Measurements from ENCODE around the gene CASP8AP2.
"Not testable (repeated sequence)": the region's sequence is repeated elsewhere in the genome, so short reads cannot be mapped to it uniquely, and the experiment has no call there.

CASP8AP2 gene

DNA sequence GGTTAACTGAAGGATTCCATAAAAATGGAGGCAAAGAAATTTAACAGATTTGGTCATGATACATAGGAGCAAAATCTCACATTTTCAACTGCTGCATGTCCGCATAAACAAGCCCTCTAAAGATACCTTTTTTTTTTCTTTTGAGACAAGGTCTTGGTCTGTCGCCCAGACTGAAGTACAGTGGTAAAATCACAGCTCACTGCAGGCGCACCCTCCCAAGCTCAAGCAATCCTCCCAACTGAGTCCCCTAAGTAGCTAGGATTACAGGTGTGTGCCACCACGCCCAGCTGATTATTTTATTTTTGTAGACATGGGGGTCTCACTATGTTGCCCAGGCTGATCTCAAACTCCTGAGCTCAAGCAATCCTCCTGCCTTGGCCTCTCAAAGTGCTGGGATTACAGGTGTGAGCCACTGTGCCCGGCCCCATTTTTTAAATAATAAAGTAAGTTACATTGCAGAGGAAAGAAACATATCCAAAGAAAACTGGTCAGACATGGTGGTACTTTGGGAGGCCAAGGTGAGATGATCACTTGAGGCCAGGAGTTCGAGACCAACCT, 23.8 kb upstream of the CASP8AP2 start:
- TF ChIP-seq ZNF70 (CRISPR knock-in tag; IDR thresholded peaks at IDR 0.05): no peak
- no peak for TF ChIP-seq POU6F1 (CRISPR knock-in tag; IDR thresholded peaks at IDR 0.05; ENCODE audit: borderline replicate concordance, low read depth)
- TF ChIP-seq OSR1 (CRISPR knock-in tag; IDR thresholded peaks at IDR 0.05): no peak
- TF ChIP-seq ZNF8 (CRISPR knock-in tag; IDR thresholded peaks at IDR 0.05): no peak
- TF ChIP-seq ZNF565 (CRISPR knock-in tag; conservative IDR thresholded peaks at IDR 0.05; ENCODE audit: low read depth): no peak
- no peak for TF ChIP-seq TOX (CRISPR knock-in tag; IDR thresholded peaks at IDR 0.05; ENCODE audit: borderline replicate concordance)
- no peak for TF ChIP-seq RARB (CRISPR knock-in tag; IDR thresholded peaks at IDR 0.05)
- TF ChIP-seq, protein P1, sequence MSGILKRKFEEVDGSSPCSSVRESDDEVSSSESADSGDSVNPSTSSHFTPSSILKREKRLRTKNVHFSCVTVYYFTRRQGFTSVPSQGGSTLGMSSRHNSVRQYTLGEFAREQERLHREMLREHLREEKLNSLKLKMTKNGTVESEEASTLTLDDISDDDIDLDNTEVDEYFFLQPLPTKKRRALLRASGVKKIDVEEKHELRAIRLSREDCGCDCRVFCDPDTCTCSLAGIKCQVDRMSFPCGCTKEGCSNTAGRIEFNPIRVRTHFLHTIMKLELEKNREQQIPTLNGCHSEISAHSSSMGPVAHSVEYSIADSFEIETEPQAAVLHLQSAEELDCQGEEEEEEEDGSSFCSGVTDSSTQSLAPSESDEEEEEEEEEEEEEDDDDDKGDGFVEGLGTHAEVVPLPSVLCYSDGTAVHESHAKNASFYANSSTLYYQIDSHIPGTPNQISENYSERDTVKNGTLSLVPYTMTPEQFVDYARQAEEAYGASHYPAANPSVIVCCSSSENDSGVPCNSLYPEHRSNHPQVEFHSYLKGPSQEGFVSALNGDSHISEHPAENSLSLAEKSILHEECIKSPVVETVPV (CRISPR knock-in tag; IDR thresholded peaks at IDR 0.05): no peak
- no peak for TF ChIP-seq SNAI2 (CRISPR knock-in tag; IDR thresholded peaks at IDR 0.05)
- TF ChIP-seq ARNTL (CRISPR knock-in tag; IDR thresholded peaks at IDR 0.05; ENCODE audit: borderline replicate concordance, low read depth): no peak
- no peak for TF ChIP-seq ESRRG (CRISPR knock-in tag; IDR thresholded peaks at IDR 0.05)
- TF ChIP-seq TCF4 (CRISPR knock-in tag; IDR thresholded peaks at IDR 0.05; ENCODE audit: borderline replicate concordance): no peak
- no peak for TF ChIP-seq ZFP3 (CRISPR knock-in tag; IDR thresholded peaks at IDR 0.05)
- TF ChIP-seq CSDC2 (CRISPR knock-in tag; IDR thresholded peaks at IDR 0.05): no peak
- TF ChIP-seq GLIS3 (CRISPR knock-in tag; IDR thresholded peaks at IDR 0.05): no peak
- TF ChIP-seq BACH2 (CRISPR knock-in tag; IDR thresholded peaks at IDR 0.05; ENCODE audit: borderline replicate concordance): no peak
- no peak for TF ChIP-seq ISL1 (CRISPR knock-in tag; IDR thresholded peaks at IDR 0.05)
- ATAC-seq: no peak

DNA sequence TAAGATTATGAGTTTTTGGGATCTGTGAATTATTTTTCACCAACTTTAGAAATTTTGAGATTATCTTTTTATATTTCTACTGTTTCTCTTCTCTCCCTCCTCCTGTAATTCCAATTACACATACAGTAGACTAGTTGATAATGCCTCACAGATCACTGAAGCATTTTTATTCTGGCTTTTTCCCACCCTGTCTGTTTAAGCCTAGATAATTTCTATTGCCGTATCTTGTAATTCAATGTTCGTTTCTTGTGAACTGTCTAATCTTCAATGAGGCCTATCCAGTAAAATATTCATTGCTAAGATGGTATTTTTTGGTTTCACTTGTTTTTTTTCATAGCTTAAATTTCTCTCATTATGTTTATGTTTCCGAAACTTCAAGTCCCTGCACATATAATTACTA, 22.1 kb upstream of the CASP8AP2 start:
- TF ChIP-seq GLIS3 (CRISPR knock-in tag; IDR thresholded peaks at IDR 0.05) (no peak), ARNTL (CRISPR knock-in tag; IDR thresholded peaks at IDR 0.05; ENCODE audit: borderline replicate concordance, low read depth) (no peak), POU6F1 (CRISPR knock-in tag; IDR thresholded peaks at IDR 0.05; ENCODE audit: borderline replicate concordance, low read depth) (no peak)
- no peak for ATAC-seq

DNA sequence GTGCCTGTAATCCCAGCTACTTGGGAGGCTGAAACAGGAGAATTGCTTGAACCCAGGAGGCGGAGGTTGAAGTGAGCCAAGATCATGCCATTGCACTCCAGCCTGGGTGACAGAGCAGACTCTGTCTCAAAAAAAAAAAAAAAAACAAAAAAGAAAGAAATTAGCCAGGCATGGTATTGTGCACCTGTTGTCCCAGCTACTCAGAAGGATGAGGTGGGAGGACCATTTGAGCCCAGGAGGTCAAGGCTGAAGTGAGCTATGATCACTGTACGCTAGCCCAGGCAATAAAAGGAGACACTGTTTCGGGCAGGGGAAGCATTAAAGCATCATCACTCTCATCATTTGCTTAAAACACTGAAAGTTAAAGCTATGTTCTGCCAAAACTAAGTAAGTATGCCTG, 16.3 kb upstream of the CASP8AP2 start:
- not testable (repeated sequence) for ATAC-seq

- TF ChIP-seq, protein P2, sequence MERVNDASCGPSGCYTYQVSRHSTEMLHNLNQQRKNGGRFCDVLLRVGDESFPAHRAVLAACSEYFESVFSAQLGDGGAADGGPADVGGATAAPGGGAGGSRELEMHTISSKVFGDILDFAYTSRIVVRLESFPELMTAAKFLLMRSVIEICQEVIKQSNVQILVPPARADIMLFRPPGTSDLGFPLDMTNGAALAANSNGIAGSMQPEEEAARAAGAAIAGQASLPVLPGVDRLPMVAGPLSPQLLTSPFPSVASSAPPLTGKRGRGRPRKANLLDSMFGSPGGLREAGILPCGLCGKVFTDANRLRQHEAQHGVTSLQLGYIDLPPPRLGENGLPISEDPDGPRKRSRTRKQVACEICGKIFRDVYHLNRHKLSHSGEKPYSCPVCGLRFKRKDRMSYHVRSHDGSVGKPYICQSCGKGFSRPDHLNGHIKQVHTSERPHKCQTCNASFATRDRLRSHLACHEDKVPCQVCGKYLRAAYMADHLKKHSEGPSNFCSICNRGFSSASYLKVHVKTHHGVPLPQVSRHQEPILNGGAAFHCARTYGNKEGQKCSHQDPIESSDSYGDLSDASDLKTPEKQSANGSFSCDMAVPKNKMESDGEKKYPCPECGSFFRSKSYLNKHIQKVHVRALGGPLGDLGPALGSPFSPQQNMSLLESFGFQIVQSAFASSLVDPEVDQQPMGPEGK (CRISPR knock-in tag; IDR thresholded peaks at IDR 0.05; ENCODE audit: borderline replicate concordance): no peak
- TF ChIP-seq TSHZ2 (CRISPR knock-in tag; IDR thresholded peaks at IDR 0.05) (no peak), ZNF8 (CRISPR knock-in tag; IDR thresholded peaks at IDR 0.05) (no peak), ZC3H10 (CRISPR knock-in tag; IDR thresholded peaks at IDR 0.05) (no peak), ZNF70 (CRISPR knock-in tag; IDR thresholded peaks at IDR 0.05) (no peak)
- no peak for ATAC-seq
These were observed 12.2 kb upstream of the CASP8AP2 start for GRCh38 chr6:89817481-89817880.

All from SK-N-SH treated with all-trans-retinoic acid at 6 μM for 48 hours (cell line).